ENCODE data around the gene SPTBN4.
A peak's percentile ranks its signal among the peaks of the same experiment; 100 is the strongest.

GRCh38 chr19:40425450-40426287 lies 41.1 kb upstream of the SPTBN4 start, which contains the start of gene SERTAD1:
- TF ChIP-seq CTCF (IDR thresholded peaks at IDR 0.05; ENCODE audit: insufficient read depth, low read length, poor library complexity, severe bottlenecking): peak; percentile 94
- TF ChIP-seq EZH2phosphoT487 (conservative IDR thresholded peaks at IDR 0.05; ENCODE audit: low read length): no peak

Measured in SU-DHL-6 (cell line).